ENCODE data around the gene ETFBKMT. TPM values are rescaled to one million over a fixed set of nuclear protein-coding genes. Genes with fewer than 3 reads are reported as not detected.

ETFBKMT gene
- total RNA-seq, 1 donor from 2014 or later, result 3.4 TPM

- no peak for DNase-seq (ENCODE audit: low spot score)
- H3K36me3 Mint-ChIP-seq (ENCODE audit: low read depth), result no peaks in the 10 kb centered on the region
- peaks cover 18% of the 10 kb centered on the region for H3K4me1 Mint-ChIP-seq (ENCODE audit: low read depth)
- no peak overlapping the region for H3K27ac Mint-ChIP-seq (ENCODE audit: unreplicated experiment)
- H3K27me3 Mint-ChIP-seq (ENCODE audit: low read depth), result no peaks in the 10 kb centered on the region
- TF ChIP-seq CTCF (IDR thresholded peaks at IDR 0.05), result no peak
- H3K4me3 Mint-ChIP-seq (ENCODE audit: unreplicated experiment), result no peak overlapping the region
- H3K9me3 Mint-ChIP-seq (ENCODE audit: low read depth), result no peaks in the 10 kb centered on the region
Measured at GRCh38 chr12:31626270-31626995, 33.1 kb upstream of the ETFBKMT start.

DNA sequence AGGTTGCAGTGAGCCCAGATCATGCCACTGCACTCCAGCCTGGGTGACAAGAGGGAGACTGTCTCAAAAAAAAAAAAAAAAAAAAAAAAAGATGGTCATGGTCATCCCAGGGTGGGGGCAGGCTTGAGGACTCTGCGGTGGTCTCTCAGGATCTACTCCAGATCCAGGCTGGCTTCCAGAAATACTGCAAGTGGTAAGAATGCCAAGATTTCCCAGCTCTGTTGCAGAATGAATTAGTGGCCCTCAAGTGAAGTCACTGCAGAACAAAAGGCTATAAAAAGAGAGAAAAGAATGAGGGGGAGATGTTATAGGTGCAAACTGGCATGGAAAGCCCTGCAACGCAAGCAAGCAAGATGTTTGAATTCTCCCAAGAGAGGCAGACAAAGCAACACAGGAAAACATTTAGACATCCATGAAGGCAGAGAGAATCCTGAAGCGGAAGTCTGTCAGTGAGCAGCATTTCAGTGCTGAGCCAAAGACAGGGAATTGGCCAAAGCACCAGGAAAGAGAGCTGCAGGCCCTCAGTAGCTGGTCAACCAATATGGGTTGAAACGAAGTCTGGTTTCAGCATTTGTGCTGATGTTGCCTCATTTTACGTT lies 31.9 kb upstream of the ETFBKMT start:
- H3K4me1 Mint-ChIP-seq (ENCODE audit: low read depth), result peaks cover 18% of the 10 kb centered on the region
- no peak overlapping the region for H3K4me3 Mint-ChIP-seq (ENCODE audit: unreplicated experiment)
- no peaks in the 10 kb centered on the region for H3K9me3 Mint-ChIP-seq (ENCODE audit: low read depth)
- no peak for DNase-seq (ENCODE audit: low spot score)
- no peaks in the 10 kb centered on the region for H3K27me3 Mint-ChIP-seq (ENCODE audit: low read depth)
- no peak overlapping the region for H3K27ac Mint-ChIP-seq (ENCODE audit: unreplicated experiment)
- TF ChIP-seq CTCF (IDR thresholded peaks at IDR 0.05), result no peak
- no peaks in the 10 kb centered on the region for H3K36me3 Mint-ChIP-seq (ENCODE audit: low read depth)

DNA sequence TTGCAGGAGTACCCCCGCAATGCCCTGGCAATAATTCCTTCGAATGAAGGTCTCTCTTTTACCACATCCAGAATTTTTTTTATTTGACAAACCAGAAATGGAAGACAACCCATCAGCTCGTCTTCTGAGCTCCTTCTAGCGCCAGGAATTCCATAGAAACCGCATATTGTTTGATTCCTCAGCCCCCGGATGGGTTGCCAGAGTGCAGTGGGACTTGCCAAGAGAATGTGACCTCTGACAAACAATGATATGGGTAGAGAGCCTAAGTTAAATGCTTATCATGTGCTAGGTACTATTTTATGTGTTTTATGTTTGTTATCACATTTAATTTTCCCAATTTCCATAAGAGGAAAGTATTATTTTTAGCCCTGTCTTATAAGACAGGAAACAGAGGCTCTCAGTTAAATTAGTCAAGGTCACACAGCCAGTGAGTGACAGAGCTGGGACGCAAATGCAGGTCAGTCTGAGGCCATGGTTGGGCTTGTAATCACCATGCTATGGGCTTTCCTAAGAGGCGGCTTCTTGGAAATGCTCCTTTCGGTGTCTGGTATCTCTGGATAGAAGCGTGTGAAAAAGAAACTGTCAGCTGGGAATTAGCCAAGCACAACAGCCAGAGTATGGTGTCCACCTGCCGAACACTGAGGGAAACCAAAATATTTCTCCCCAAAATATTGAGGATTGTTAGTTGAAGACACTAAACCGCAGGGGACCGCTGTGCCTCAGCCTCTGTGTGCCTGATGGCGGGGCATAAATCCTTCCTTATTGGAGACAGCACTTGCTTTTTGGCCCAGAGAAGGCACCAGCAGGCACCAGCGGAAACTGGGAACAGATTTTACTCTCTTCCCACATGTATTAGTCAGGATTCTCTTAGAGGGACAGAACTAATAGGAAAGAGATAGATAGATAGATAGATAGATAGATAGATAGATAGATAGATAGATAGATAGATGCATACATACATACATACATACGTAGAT lies 29.4 kb upstream of the ETFBKMT start:
- no peaks in the 10 kb centered on the region for H3K9me3 Mint-ChIP-seq (ENCODE audit: low read depth)
- no peaks in the 10 kb centered on the region for H3K27me3 Mint-ChIP-seq (ENCODE audit: low read depth)
- H3K27ac Mint-ChIP-seq (ENCODE audit: unreplicated experiment), result peak overlapping the region; percentile 46
- no peak for TF ChIP-seq CTCF (IDR thresholded peaks at IDR 0.05)
- peaks cover 18% of the 10 kb centered on the region for H3K4me1 Mint-ChIP-seq (ENCODE audit: low read depth)
- H3K36me3 Mint-ChIP-seq (ENCODE audit: low read depth), result no peaks in the 10 kb centered on the region
- no peak for DNase-seq (ENCODE audit: low spot score)
- H3K4me3 Mint-ChIP-seq (ENCODE audit: unreplicated experiment), result peak overlapping the region; percentile 27

DNA sequence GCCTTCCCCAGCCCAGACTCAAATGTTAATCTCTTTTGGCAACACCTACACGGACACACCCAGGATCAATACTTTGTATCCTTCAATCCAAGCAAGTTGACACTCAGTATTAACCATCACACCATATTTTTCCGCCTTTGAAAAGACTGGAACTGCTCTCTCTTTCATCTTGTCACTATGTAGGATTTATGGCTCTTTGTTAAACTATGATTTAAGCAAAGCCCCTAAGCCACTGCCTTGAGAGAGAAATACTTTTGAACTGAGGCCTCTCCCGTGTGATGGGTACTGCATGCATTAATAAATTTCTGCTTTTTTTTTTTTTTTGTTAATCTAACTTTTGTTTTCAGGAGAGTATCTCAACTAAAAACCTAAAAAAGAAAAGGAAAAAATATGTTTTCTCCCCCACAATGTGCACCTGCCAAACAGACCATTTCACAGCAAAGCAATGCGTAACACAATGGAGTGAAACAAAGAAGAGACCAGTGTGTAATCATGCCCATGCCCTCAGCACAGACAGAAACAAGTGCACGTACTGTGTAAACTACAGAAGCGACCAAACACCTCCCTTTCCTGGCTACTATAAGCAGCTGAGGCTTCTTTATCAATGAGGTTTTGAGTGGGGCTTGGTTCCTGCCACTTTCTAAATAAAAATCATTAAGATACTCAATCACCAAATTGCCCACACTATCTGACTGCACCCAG lies 28.3 kb upstream of the ETFBKMT start:
- Mint-ChIP-seq H3K9me3 (ENCODE audit: low read depth) (no peaks in the 10 kb centered on the region), H3K27me3 (ENCODE audit: low read depth) (no peaks in the 10 kb centered on the region), H3K4me3 (ENCODE audit: unreplicated experiment) (no peak overlapping the region), H3K27ac (ENCODE audit: unreplicated experiment) (no peak overlapping the region), H3K36me3 (ENCODE audit: low read depth) (no peaks in the 10 kb centered on the region), H3K4me1 (ENCODE audit: low read depth) (peaks cover 18% of the 10 kb centered on the region)
- TF ChIP-seq CTCF (IDR thresholded peaks at IDR 0.05), result no peak
- DNase-seq (ENCODE audit: low spot score), result no peak
